ENCODE data around the gene SPG21. TPM values are rescaled to one million over a fixed set of nuclear protein-coding genes. Genes with fewer than 3 reads are reported as not detected.
A peak's percentile ranks its signal among the peaks of the same experiment; 100 is the strongest.

The SPG21 gene
- total RNA-seq, 6 donors from 2014 or later = 58.8 to 113 (median 94.7) TPM

DNA sequence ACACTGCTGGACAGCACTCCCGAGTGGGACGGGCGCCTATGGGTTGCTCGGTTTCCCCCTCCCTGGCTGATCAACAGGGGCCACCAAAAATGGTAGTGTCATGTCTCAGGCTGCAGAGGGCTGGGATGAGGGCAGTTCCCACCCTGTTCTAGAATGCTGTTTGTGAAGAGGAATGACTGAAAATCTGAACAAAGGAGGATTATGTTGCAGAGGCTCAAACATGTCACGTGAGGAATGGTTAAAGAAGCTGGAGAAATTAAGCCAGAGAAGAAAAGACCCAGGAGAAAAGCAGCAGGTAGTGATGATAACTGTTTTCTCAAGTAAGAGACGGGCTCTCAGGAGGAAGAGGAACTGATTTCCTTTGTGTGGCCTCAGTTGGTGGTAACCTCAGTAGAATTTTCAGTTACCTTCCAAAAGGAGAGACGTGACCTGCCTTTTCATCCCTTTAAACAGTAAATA lies 10.4 kb downstream of the SPG21 start:
- Histone ChIP-seq H3K4me3 (no peak overlapping the region), H3K27me3 (no peaks in the 10 kb centered on the region), H3K4me1 (peaks cover 5 to 14% (median 6%) of the 10 kb centered on the region in 4 donors), H3K27ac (no peak overlapping the region), H3K9me3 (no peaks in the 10 kb centered on the region), H3K36me3 (peaks cover 24 to 71% (median 42%) of the 10 kb centered on the region in 4 donors)
- no peak for DNase-seq
- 85 to 86% methylated on average over 7 of the region's 7 CpGs for WGBS, 2 donors
- TF ChIP-seq, protein P1, sequence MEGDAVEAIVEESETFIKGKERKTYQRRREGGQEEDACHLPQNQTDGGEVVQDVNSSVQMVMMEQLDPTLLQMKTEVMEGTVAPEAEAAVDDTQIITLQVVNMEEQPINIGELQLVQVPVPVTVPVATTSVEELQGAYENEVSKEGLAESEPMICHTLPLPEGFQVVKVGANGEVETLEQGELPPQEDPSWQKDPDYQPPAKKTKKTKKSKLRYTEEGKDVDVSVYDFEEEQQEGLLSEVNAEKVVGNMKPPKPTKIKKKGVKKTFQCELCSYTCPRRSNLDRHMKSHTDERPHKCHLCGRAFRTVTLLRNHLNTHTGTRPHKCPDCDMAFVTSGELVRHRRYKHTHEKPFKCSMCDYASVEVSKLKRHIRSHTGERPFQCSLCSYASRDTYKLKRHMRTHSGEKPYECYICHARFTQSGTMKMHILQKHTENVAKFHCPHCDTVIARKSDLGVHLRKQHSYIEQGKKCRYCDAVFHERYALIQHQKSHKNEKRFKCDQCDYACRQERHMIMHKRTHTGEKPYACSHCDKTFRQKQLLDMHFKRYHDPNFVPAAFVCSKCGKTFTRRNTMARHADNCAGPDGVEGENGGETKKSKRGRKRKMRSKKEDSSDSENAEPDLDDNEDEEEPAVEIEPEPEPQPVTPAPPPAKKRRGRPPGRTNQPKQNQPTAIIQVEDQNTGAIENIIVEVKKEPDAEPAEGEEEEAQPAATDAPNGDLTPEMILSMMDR (IDR thresholded peaks at IDR 0.05) = no peak
- no peak for TF ChIP-seq POLR2AphosphoS5 (IDR thresholded peaks at IDR 0.05)
- no peak for TF ChIP-seq EP300 (IDR thresholded peaks at IDR 0.05)
- no peak for TF ChIP-seq POLR2A (IDR thresholded peaks at IDR 0.05)
- ATAC-seq (ENCODE audit: low FRiP score in 2 of 2) = no peak

DNA sequence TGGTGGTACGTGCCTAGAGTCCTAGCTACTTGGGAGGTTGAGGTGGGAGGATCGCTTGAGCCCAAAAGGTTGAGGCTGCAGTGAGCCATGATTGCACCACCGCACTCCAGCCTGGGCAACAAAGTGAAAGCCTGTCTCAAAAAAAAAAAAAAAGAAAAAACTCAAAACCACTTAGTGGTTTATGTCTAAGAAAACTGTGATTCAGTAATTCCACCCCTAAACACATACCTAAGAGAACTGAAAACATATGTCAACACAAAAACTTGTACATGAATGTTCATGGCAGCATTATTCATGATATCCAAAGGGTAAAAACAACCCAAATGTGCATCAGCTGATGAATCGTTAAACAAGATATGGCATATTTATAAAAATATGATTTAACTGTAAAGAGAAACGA lies 14.3 kb downstream of the SPG21 start:
- TF ChIP-seq, protein P1 (IDR thresholded peaks at IDR 0.05) = no peak
- TF ChIP-seq EP300 (IDR thresholded peaks at IDR 0.05) (no peak), POLR2AphosphoS5 (IDR thresholded peaks at IDR 0.05) (no peak), POLR2A (IDR thresholded peaks at IDR 0.05) (no peak)

DNA sequence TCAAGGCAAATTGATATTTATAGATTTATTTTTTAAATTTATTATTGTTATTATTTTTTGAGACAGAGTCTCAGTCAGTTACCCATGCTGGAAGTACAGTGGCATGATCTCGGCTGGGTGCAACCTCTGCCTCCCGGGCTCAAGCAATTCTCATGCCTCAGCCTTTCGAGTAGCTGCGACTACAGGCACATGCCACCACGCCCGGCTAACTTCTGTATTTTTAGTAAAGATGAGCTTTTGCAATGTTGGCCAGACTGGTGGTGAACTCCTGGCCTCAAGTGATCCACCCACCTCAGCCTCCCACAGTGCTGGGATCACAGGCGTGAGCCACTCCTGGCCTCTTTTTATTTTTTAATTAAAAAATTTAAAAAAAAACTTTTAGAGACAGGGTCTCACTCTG lies 19.0 kb downstream of the SPG21 start:
- Histone ChIP-seq H3K4me1 (no peaks in the 10 kb centered on the region), H3K4me3 (no peak overlapping the region), H3K9me3 (no peaks in the 10 kb centered on the region), H3K36me3 (peaks cover 40 to 97% (median 68%) of the 10 kb centered on the region in 4 donors), H3K27ac (no peak overlapping the region), H3K27me3 (no peaks in the 10 kb centered on the region)
- 73 to 93% methylated on average over 6 to 7 of the region's 7 CpGs for WGBS, 2 donors
- ATAC-seq (ENCODE audit: low FRiP score in 2 of 2) (peak in 1 of 2 donors; percentile 53), DNase-seq (peak in 1 of 2 donors; percentile 46)
- TF ChIP-seq, protein P1 (IDR thresholded peaks at IDR 0.05) = no peak
- TF ChIP-seq POLR2AphosphoS5 (IDR thresholded peaks at IDR 0.05) (no peak), POLR2A (IDR thresholded peaks at IDR 0.05) (no peak), EP300 (IDR thresholded peaks at IDR 0.05) (no peak)

More for the DNA sequence above, 14.3 kb downstream of the SPG21 start:
- H3K27ac ChIP-seq = no peak overlapping the region
- no peak for ATAC-seq (ENCODE audit: low FRiP score in 2 of 2)
- H3K9me3 ChIP-seq = no peaks in the 10 kb centered on the region
- 85 to 88% methylated on average over 5 of the region's 5 CpGs for WGBS, 2 donors
- no peaks in the 10 kb centered on the region for H3K27me3 ChIP-seq
- H3K4me3 ChIP-seq = no peak overlapping the region
- no peak for DNase-seq
- peaks cover 44 to 98% (median 69%) of the 10 kb centered on the region in 4 donors for H3K36me3 ChIP-seq
- no peaks in the 10 kb centered on the region for H3K4me1 ChIP-seq

DNA sequence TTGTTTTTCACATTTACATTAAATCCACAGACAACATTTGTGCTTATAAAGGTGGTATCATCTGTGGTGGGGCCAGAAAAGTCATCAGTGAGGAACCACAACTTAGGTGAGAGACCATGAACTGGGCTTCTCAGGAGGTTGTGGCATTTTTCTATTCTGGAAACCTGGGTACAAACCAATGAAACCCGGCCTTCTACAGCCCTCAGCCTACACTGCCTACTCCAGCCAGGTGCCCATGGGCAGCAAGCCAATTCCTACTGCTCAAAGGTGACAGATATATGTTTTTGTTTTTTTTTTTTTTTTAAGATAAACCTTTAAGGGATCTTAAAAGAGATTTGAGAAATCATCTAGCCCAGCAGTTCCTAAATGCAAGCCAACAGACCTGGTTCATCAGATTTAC lies 20.3 kb downstream of the SPG21 start:
- no peak for ATAC-seq (ENCODE audit: low FRiP score in 2 of 2)
- Histone ChIP-seq H3K27me3 (no peaks in the 10 kb centered on the region), H3K9me3 (no peaks in the 10 kb centered on the region), H3K4me1 (no peaks in the 10 kb centered on the region), H3K36me3 (peaks cover 38 to 97% (median 70%) of the 10 kb centered on the region in 4 donors), H3K27ac (no peak overlapping the region), H3K4me3 (no peak overlapping the region)
- DNase-seq = no peak
- TF ChIP-seq, protein P1 (IDR thresholded peaks at IDR 0.05) = no peak
- TF ChIP-seq POLR2A (IDR thresholded peaks at IDR 0.05) (no peak), EP300 (IDR thresholded peaks at IDR 0.05) (no peak), POLR2AphosphoS5 (IDR thresholded peaks at IDR 0.05) (no peak)
- WGBS, 2 donors = 89 to 100% methylated on average over 1 of the region's 1 CpG

DNA sequence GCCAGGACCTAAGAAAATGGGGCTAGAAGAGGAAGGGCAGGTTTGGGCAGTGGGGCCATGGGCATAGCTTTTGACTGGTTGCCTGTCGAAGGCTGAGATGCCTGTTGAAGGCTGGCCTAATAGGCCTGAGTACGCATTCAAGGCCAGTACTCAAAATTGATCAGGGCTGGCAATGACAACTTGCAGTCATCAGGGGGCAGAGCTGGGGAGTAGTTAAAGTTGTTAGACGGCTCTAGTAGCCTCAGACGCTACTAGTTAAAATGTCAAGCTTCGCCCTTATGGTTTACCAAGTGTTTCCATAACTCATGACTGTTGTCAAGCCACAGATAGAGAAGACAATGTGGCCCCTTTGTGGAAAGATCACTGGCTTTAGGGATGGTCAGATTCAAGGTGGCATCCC lies 28.7 kb downstream of the SPG21 start:
- H3K27me3 ChIP-seq = no peaks in the 10 kb centered on the region
- H3K36me3 ChIP-seq = peaks cover 37 to 100% (median 76%) of the 10 kb centered on the region in 4 donors
- no peak overlapping the region for H3K4me3 ChIP-seq
- no peak overlapping the region for H3K27ac ChIP-seq
- ATAC-seq (ENCODE audit: low FRiP score in 2 of 2) (no peak), DNase-seq (no peak)
- TF ChIP-seq, protein P1 (IDR thresholded peaks at IDR 0.05) = no peak
- TF ChIP-seq POLR2AphosphoS5 (IDR thresholded peaks at IDR 0.05) (no peak), EP300 (IDR thresholded peaks at IDR 0.05) (no peak), POLR2A (IDR thresholded peaks at IDR 0.05) (no peak)
- no peaks in the 10 kb centered on the region for H3K4me1 ChIP-seq
- no peaks in the 10 kb centered on the region for H3K9me3 ChIP-seq
- WGBS, 2 donors = 88 to 97% methylated on average over 5 of the region's 5 CpGs

All from upper lobe of left lung (tissue), 6 donors.